Panc1 (cell line): ENCODE data around the gene KDM4B. TPM values are rescaled to one million over a fixed set of nuclear protein-coding genes. Genes with fewer than 3 reads are reported as not detected.

Experiments used
- ATAC-seq: fragments of 200-7000 bp; cut with Tn5 transposase; 2 replicates; pipeline ENCODE4 v1.9.1; 2020; ENCODE audit warnings: mild to moderate bottlenecking, moderate library complexity
- BruUV-seq: library from RNA; stranded (reverse); fragments of 400-500 nt; replicated peaks from 2 replicates; lab custom pipeline; 2021; lab: Mats Ljungman, UMichigan
- CTCF ChIA-PET: fragments of 300-600 bp; sonication (Branson Sonifier 250); formaldehyde crosslinking; loops from one replicate; lab custom pipeline; 2022; ENCODE audit warnings: antibody characterized with exemption; lab: Charles Lee
- POLR2A ChIA-PET: fragments of 300-600 bp; sonication (Branson Sonifier 250); formaldehyde crosslinking; loops from one replicate; lab custom pipeline; 2022; ENCODE audit warnings: antibody characterized with exemption; lab: Charles Lee
- DNase-seq: peaks from one replicate; pipeline ENCODE4 v3.0.0-alpha.2; 2010; ENCODE audit warnings: low read depth, low spot score
- H3K27ac ChIP-seq: 2 replicates; pipeline ENCODE4 v1.5.1; 2011; ENCODE audit warnings: mild to moderate bottlenecking, low read length, inconsistent platforms
- H3K27me3 ChIP-seq: fragments of 200-500 bp; sonication (Bioruptor generic); 2 replicates; pipeline ENCODE4 v1.6.0; 2014; ENCODE audit warnings: low read length, inconsistent platforms; ENCODE audit not compliant: control insufficient read depth, insufficient read depth
- H3K36me3 ChIP-seq: fragments of 200-500 bp; sonication (Bioruptor generic); 2 replicates; pipeline ENCODE4 v1.5.1; 2014; ENCODE audit warnings: inconsistent platforms, mild to moderate bottlenecking, low read length, moderate library complexity; ENCODE audit not compliant: control insufficient read depth, insufficient read depth
- H3K4me1 ChIP-seq: 2 replicates; pipeline ENCODE4 v1.5.1; 2011; ENCODE audit warnings: inconsistent platforms, mild to moderate bottlenecking, low read length, moderate library complexity; ENCODE audit not compliant: control insufficient read depth, insufficient read depth
- H3K4me3 ChIP-seq, 2 experiments: 2 replicates each; pipeline ENCODE4 v1.5.1; 2011 to 2012; ENCODE audit warnings: low read depth in 2 of 2, low read length in 2 of 2, mild to moderate bottlenecking in 2 of 2, inconsistent platforms in 1 of 2, moderate library complexity in 1 of 2
- H3K9me3 ChIP-seq: fragments of 200-500 bp; sonication (Bioruptor generic); 2 replicates; pipeline ENCODE4 v1.5.1; 2014; ENCODE audit warnings: low read depth, mild to moderate bottlenecking, inconsistent platforms, low read length, moderate library complexity; ENCODE audit not compliant: control insufficient read depth, insufficient read depth
- CTCF ChIP-seq: fragments of 450-650 bp; IDR thresholded peaks from 2 replicates; pipeline ENCODE4 v1.5.1; 2017; ENCODE audit warnings: mild to moderate bottlenecking
- POLR2AphosphoS5 ChIP-seq: IDR thresholded peaks from 2 replicates; pipeline ENCODE4 v1.6.1; 2012; ENCODE audit warnings: mild to moderate bottlenecking, low read depth, low read length, moderate library complexity
- REST ChIP-seq, 2 experiments: IDR thresholded peaks; 2 replicates each; pipeline ENCODE4 v1.6.1; 2011 to 2012; ENCODE audit warnings: low read depth in 2 of 2, control low read depth in 1 of 2, low read length in 1 of 2, mild to moderate bottlenecking in 1 of 2, moderate library complexity in 1 of 2; ENCODE audit not compliant: insufficient read depth in 1 of 2
- SIN3A ChIP-seq: IDR thresholded peaks from 2 replicates; pipeline ENCODE4 v1.6.1; 2012; ENCODE audit warnings: low read depth, mild to moderate bottlenecking, low read length, moderate library complexity, borderline replicate concordance; ENCODE audit not compliant: insufficient read depth
- TCF7L2 ChIP-seq: IDR thresholded peaks from 2 replicates; pipeline ENCODE4 v1.6.1; 2011; ENCODE audit warnings: mild to moderate bottlenecking, low read depth, low read length, inconsistent platforms
- in situ Hi-C: cut with HindIII; loops from 2 replicates; pipeline ENCODE4 v1.10.0; 2016; ENCODE audit warnings: low sequenced_read_pairs, low pct_unique_long_range_greater_than_20kb
- intact Hi-C: fragments of 100-400 bp; cut with micrococcal nuclease; formaldehyde crosslinking; loops from one replicate; pipeline ENCODE4 v1.10.0; 2022; ENCODE audit not compliant: unreplicated experiment
- total RNA-seq: library from RNA; stranded (reverse); gene quantifications from one replicate; pipeline ENCODE4 v1.2.1, GENCODE V29; 2021; ENCODE audit not compliant: unreplicated experiment

KDM4B gene
- total RNA-seq, 1 experiment from 2014 or later = 18.4 TPM

- ATAC-seq (no peak), DNase-seq (no peak)
- Histone ChIP-seq H3K27ac (peak overlapping the region; percentile 82), H3K27me3 (no peaks in the 10 kb centered on the region), H3K36me3 (no peaks in the 10 kb centered on the region; the same call in 1 of the 2 replicates), H3K9me3 (no peaks in the 10 kb centered on the region), H3K4me3 (peak overlapping the region; percentile 45 to 60), H3K4me1 (peaks cover 18% of the 10 kb centered on the region)
- ChIA-PET POLR2A (no interaction called here), CTCF (interaction anchor here (0.6 kb wide), 1 partner anchor 85 kb away, joined by 8 read pairs; no protein-coding TSS in a partner anchor)
- no TSS peak for BruUV-seq
- TF ChIP-seq CTCF = no peak
- intact Hi-C loops (no loop called here), in situ Hi-C loops (no loop called here)
Observed at GRCh38 chr19:4967738-4968461, 1.0 kb upstream of the KDM4B start.

- Histone ChIP-seq H3K27ac (0 out of 2 replicates have a peak overlapping the region, but pooled peaks have one; percentile 29), H3K4me3 (peak overlapping the region; percentile 59 to 71), H3K27me3 (no peaks in the 10 kb centered on the region), H3K9me3 (no peaks in the 10 kb centered on the region), H3K4me1 (peaks cover 19% of the 10 kb centered on the region), H3K36me3 (no peaks in the 10 kb centered on the region; the same call in 1 of the 2 replicates)
- ATAC-seq (peak; percentile 3; the same call in 1 of the 2 replicates), DNase-seq (no peak)
- CTCF ChIA-PET = interaction anchor here (1.1 kb wide), 1 partner anchor 17 kb away, joined by 3 read pairs; no protein-coding TSS in a partner anchor
- POLR2A ChIA-PET = interaction anchor here (0.5 kb wide), 1 partner anchor 16 kb away, joined by 3 read pairs; no protein-coding TSS in a partner anchor
- in situ Hi-C loops = no loop called here
- intact Hi-C loops = no loop called here
- TF ChIP-seq POLR2AphosphoS5 = no peak
- TF ChIP-seq TCF7L2 = no peak
- TF ChIP-seq SIN3A = no peak
- TF ChIP-seq REST (IDR thresholded peaks at IDR 0.05; ENCODE audit: insufficient read depth in 1 of 2, low read depth in 2 of 2, low read length in 1 of 2) = no peak
- TF ChIP-seq CTCF = no peak
- BruUV-seq = no TSS peak
Observed at GRCh38 chr19:4969292-4969771, 419 bp downstream of the KDM4B start.
